Stimulated activated CD8-positive, alpha-beta memory T cell treated with anti-CD3 and anti-CD28 coated beads, Interleukin-12 subunit alpha, Interleukin-12 subunit beta, amount 100 ng/mL, for 24 hours (primary cell): ENCODE results near the gene NOL6.
"Not testable (repeated sequence)": the region's sequence is repeated elsewhere in the genome, so short reads cannot be mapped to it uniquely, and the experiment has no call there.

Source experiments
- DNase-seq: peaks from one replicate; pipeline ENCODE4 v3.0.0-alpha.2; 2020; ENCODE audit errors: extremely low read depth

NOL6 gene

GRCh38 chr9:33471361-33471760, 2.4 kb downstream of the NOL6 start:
- no peak for DNase-seq

GRCh38 chr9:33469891-33470290, 3.8 kb downstream of the NOL6 start:
- DNase-seq = no peak

DNA sequence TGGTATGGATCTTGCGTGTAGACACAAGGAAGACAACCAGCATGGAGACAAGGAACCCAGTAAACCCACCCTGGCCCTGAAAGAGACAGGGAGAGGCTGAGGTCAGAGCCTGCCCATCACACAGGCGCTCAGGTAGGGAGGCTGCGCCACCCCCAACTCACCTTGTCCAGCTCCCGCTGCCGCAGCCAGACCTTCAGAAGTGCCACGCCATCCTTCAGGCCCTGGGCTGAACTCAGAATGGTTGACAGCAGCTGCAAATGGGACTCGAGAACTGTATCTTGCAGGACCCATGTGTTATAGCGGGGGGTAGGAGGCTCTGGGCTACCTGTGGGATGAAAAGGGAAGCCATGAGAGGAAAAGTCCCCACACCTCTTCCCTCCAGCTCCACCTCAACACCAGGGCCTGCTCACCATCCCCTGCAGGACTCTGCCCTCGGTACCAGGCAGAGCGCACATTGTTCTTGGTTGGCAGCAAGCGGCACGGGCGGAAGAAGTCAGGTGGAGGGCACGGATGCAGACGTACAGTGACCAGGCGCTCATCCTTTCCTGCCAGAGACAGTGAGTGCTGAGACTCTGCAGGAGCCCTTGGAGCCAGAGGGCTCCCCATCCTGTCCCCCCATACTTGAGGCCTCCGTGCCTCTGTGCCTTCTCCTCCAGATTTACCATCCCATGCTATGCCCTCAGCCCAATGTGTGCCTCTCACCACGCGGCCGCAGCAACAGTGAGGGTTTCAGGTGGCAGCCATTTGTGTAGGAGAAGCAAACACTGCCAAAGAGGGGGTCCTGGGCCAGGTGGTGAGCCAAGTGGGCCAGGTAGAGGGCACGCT, 4.7 kb downstream of the NOL6 start:
- DNase-seq = no peak

DNA sequence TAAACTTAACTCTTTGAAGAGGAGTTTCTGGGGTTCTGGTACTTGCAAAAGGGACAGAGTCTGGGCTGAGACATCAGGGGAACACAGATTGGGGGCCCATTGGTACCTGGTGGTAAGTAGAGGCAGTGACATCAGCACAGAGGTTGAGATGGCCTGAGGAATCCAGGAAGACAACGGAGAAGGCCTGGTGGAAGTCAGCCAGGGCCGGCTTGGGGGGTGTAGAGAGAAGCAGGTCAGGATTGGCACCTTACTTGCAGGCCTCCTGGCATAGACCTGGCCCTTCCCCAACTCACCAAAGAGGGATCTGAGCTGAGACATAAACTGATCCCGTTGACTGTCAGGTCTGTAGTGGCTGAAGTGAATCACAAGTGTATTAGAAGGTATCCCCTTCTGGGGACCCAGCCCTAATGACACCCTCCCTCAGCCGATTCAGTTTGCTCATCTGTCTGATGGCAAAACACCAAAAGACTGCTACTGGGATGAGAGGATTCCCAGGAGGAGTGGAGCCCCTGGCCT, 5.5 kb downstream of the NOL6 start:
- DNase-seq = no peak

- DNase-seq = no peak
Observed at GRCh38 chr9:33467526-33467925, 6.2 kb downstream of the NOL6 start.

GRCh38 chr9:33466565-33467495, 6.9 kb downstream of the NOL6 start:
- DNase-seq = no peak

GRCh38 chr9:33465596-33466564, 7.8 kb downstream of the NOL6 start:
- no peak for DNase-seq

- DNase-seq = no peak
Observed at GRCh38 chr9:33465096-33465495, 8.6 kb downstream of the NOL6 start.

DNA sequence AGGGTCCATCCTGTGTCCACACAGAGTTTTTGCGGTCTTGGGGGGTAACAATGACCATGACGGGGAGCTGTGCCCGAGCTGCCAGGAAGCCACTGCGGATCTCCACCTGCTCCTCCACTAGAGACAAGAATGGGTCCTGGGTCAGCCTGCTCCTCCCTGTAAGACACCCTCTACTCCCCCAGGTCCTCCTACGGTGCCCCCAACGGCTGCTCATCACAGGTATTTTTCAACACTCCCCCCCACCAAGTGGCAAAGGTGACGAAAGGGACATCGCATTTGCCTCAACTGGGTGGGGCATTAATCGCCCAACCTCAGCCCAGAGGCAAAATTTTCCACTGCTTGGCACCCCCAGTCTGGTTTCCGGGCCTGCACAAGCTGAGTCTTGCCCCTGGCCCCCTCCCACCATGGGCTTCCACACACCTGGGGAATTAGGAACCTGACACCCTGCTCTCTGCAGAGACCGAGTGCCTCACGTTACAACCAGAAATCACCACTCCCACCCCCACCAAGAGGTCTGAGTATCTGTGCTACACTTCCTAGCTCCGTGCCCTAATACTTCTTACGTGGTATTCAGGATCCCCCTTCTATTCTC, 9.6 kb downstream of the NOL6 start:
- no peak for DNase-seq

- DNase-seq = no peak
Observed at GRCh38 chr9:33463151-33463550, 10.6 kb downstream of the NOL6 start.

DNA sequence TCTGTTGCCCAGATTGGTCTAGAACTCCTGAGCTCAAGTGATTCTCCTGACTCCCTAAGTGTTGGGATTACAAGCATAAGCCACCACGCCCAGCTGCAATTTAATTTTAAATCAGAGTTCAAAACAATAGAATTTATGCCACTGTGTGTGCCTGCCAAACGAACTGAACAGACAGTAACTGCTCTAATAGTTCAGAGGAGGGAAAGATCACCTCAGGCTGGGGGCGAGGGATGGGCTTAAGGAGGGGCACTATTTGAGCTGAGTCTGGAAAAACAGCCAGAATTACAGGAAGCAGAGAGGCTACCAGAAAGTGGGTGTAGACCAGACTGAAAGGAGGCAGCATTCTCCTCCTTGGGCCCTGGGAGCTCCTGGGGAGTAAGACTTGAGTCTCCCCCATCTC, 12.2 kb downstream of the NOL6 start:
- DNase-seq = no peak

- no peak for DNase-seq
Observed at GRCh38 chr9:33460854-33461253, 12.9 kb downstream of the NOL6 start.

DNA sequence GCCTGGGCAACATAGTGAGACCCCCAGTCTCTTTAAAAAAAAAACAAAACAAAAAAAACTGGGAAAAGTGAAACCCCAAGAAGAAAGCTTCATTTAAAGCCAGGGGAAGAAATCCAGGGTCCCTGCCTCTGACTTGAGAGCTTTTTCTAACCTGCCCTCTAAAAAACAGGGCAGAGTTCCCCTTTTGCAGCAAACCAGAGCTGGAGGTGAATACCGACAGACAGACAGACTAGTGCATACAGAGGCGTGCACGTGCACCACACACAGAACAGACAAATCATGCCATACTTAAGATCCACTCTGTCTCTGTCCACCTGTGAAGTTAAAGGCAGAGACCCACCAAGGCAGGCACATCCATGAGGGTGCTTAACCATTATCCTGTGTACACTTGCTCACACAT, 14.6 kb downstream of the NOL6 start:
- DNase-seq = no peak

GRCh38 chr9:33458444-33458843, 15.3 kb downstream of the NOL6 start:
- DNase-seq = no peak

DNA sequence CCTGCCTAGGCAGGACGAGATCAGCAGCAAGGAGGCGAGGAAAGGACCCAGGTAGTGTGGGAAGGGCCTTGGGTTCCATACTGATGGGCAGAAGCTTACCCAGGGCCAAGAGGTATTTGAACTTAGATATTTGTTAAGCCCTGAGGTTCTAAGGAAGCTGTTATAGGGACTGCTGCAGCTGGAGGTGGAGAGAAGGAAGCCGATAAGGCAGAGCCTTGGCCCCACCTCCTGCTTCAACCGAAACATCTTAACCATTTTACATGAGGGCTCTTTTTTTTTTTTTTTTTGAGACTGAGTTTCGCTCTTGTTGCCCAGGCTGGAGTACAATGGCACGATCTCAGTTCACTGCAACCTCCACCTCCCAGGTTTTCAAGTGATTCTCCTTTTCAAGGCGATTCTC, 17.8 kb downstream of the NOL6 start:
- no peak for DNase-seq

DNA sequence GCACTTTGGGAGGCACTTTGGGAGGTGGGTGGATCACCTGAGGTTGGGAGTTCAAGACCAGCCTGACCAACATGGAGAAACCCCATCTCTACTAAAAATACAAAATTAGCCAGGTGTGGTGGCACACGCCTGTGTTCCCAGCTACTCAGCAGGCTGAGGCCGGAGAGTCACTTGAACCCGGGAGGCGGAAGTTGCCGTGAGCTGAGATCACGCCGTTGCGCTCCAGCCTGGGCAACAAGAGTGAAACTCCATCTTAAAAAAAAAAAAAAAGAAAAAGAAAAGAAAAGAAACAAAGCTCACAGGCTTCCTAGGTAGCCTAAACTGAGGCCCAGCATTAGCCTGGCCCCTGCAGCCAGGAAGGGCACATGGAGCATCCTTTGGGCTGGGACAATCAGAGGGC, 18.3 kb downstream of the NOL6 start:
- DNase-seq = not testable (repeated sequence)

DNA sequence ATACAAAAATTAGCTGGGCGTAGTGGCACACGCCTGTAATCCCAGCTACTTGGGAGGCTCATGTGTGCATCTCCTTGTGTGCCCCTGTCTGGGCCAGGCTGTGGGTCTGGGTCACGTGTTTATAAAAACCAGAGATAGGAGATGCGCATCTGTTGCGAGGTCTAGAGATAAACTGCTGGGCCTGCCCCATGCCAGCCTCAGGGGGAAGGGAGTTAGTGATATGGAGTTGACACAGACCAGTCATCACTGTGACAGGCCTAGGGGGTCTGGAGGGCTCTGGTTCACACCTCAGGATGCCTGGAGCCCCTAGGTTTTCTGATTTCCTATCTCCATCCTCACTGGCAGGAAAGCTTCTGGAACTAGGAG, 19.1 kb downstream of the NOL6 start:
- not testable (repeated sequence) for DNase-seq

DNA sequence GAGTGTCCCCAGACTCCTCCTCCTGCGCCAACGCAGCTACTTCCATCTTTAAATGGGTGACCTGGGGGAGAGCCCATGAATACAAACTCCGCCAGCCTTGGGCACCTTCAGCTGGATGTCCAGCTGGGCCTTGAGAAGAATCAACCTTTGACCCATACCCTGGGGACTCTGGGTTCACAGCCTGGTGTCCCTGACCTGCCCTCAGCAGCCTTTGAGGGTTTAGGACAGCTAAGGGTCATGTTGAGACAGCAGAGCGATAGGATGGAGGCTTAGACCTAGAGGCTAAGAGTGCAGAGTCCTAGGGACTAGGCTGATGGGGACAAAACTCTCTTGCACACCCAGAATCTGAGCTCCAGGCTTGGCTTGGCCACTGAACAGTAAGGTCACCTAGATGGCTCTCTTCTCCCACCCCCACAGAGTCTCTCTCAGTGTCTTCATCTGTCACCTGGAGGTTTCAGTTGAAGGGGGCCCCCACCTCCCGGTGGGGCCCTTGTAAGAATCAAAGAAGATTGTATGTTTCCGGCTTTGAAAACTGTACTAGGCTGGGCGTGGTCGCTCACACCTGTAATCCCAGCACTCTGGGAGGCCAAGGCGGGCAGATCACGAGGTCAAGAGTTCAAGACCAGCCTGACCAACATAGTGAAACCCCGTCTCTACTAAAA, 19.6 kb downstream of the NOL6 start:
- DNase-seq = no peak

DNA sequence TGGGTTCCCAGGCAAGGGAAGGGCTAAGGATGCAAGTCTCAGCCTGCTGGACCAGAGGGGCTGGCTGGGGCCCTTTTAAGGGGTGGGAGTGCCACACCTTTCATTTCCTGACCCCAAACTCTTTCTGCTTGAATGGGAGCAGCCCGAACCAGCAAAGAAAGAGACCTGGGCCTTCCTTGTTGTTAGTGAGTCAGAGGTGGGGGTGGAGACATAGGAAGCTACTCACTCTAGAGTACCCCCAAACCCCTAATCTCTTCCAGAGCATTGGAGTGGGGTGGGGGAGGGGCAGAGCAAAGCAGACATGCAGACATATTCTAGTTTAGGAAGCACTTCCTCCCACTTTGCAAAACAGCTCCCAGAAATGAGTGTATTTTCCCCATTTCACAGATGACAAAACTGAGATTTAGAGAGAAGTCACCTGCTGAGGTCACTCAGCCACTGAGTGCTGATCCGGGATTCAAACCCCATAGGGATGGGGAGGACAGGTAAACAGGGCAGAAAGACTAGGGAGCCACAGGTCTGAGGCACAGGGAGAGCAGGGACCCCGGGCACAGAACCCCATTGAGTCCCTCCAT, 20.4 kb downstream of the NOL6 start:
- DNase-seq = no peak

- no peak for DNase-seq
Observed at GRCh38 chr9:33452828-33453271, 20.9 kb downstream of the NOL6 start.
